Suprapubic skin (tissue), 4 donors: ENCODE data around the gene CLEC2D. TPM values are rescaled to one million over a fixed set of nuclear protein-coding genes. Genes with fewer than 3 reads are reported as not detected.

Source experiments
- DNase-seq, 2 donors: peaks; one replicate each; pipeline ENCODE4 v3.0.0-alpha.2; 2019; ENCODE audit warnings: low spot score in 2 of 2
- H3K27ac ChIP-seq: fragments of 200-600 bp; sonication (generic); one replicate; pipeline ENCODE4 v1.5.1; 2019
- H3K27me3 ChIP-seq: fragments of 200-600 bp; sonication (generic); one replicate; pipeline ENCODE4 v1.5.1; 2019
- H3K36me3 ChIP-seq: fragments of 200-600 bp; sonication (generic); one replicate; pipeline ENCODE4 v1.5.1; 2019
- H3K4me1 ChIP-seq: fragments of 200-600 bp; sonication (generic); one replicate; pipeline ENCODE4 v1.5.1; 2019
- H3K4me3 ChIP-seq: fragments of 200-600 bp; sonication (generic); one replicate; pipeline ENCODE4 v1.5.1; 2019; ENCODE audit warnings: mild to moderate bottlenecking
- H3K9me3 ChIP-seq: fragments of 200-600 bp; sonication (generic); one replicate; pipeline ENCODE4 v1.5.1; 2019
- CTCF ChIP-seq, 2 donors: fragments of 200-600 bp in 1 of 2; fragments of 450-650 bp in 1 of 2; sonication (generic) in 1 of 2; IDR thresholded peaks; one replicate each; pipeline ENCODE4 v1.5.1; 2016 to 2019; ENCODE audit warnings: antibody characterized with exemption in 2 of 2, mild to moderate bottlenecking in 1 of 2, moderate library complexity in 1 of 2
- EP300 ChIP-seq: sonication (generic); formaldehyde crosslinking; IDR thresholded peaks from one replicate; pipeline ENCODE4 v1.6.1; 2017; ENCODE audit warnings: antibody characterized with exemption
- POLR2A ChIP-seq, 2 donors: fragments of 450-650 bp; IDR thresholded peaks; one replicate each; pipeline ENCODE4 v1.6.1; 2017; ENCODE audit warnings: antibody characterized with exemption in 2 of 2, mild to moderate bottlenecking in 2 of 2, moderate library complexity in 2 of 2
- POLR2AphosphoS5 ChIP-seq, 3 donors: sonication (generic); formaldehyde crosslinking; IDR thresholded peaks; one replicate each; pipeline ENCODE4 v1.6.1; 2017; ENCODE audit warnings: antibody characterized with exemption in 3 of 3
- WGBS: methylation state at CpG from one replicate; pipeline ENCODE4 v1.1.5; 2018; 5-methylcytosine and 5-hydroxymethylcytosine counted together
- total RNA-seq, 4 donors: library from RNA; depleted of rRNA; stranded (reverse); fragments of >200 nt; gene quantifications; one replicate each; pipeline ENCODE4 v1.1.0, GENCODE V29; 2016

The CLEC2D gene
- total RNA-seq, 4 donors from 2014 or later: 2.3 to 12.2 (median 5.0) TPM

- Histone ChIP-seq H3K4me1 (no peaks in the 10 kb centered on the region), H3K4me3 (no peak overlapping the region), H3K36me3 (no peaks in the 10 kb centered on the region), H3K9me3 (no peaks in the 10 kb centered on the region), H3K27me3 (no peaks in the 10 kb centered on the region), H3K27ac (no peak overlapping the region)
- DNase-seq: no peak
- TF ChIP-seq EP300 (no peak), POLR2AphosphoS5 (IDR thresholded peaks at IDR 0.05) (no peak), CTCF (IDR thresholded peaks at IDR 0.05) (peak; percentile 58 to 62), POLR2A (IDR thresholded peaks at IDR 0.05) (no peak)
- WGBS: 31% methylated on average over 2 of the region's 2 CpGs
Observed at GRCh38 chr12:9634177-9634803, 35.2 kb upstream of the CLEC2D start.

- H3K27ac ChIP-seq: no peak overlapping the region
- no peak for TF ChIP-seq POLR2AphosphoS5 (IDR thresholded peaks at IDR 0.05)
- no peak for TF ChIP-seq POLR2A (IDR thresholded peaks at IDR 0.05)
- TF ChIP-seq EP300: no peak
- TF ChIP-seq CTCF (IDR thresholded peaks at IDR 0.05): no peak
- WGBS: 62% methylated on average over 2 of the region's 2 CpGs
- no peaks in the 10 kb centered on the region for H3K4me1 ChIP-seq
- H3K36me3 ChIP-seq: no peaks in the 10 kb centered on the region
- DNase-seq: no peak
- no peaks in the 10 kb centered on the region for H3K27me3 ChIP-seq
- H3K9me3 ChIP-seq: no peaks in the 10 kb centered on the region
- H3K4me3 ChIP-seq: no peak overlapping the region
Observed at GRCh38 chr12:9634969-9635754, 34.4 kb upstream of the CLEC2D start.

- Histone ChIP-seq H3K27me3 (no peaks in the 10 kb centered on the region), H3K27ac (no peak overlapping the region), H3K4me1 (no peaks in the 10 kb centered on the region), H3K36me3 (no peaks in the 10 kb centered on the region), H3K9me3 (no peaks in the 10 kb centered on the region), H3K4me3 (no peak overlapping the region)
- no peak for DNase-seq
- 90% methylated on average over 4 of the region's 4 CpGs for WGBS
- TF ChIP-seq POLR2A (IDR thresholded peaks at IDR 0.05) (no peak), CTCF (IDR thresholded peaks at IDR 0.05) (no peak), POLR2AphosphoS5 (IDR thresholded peaks at IDR 0.05) (no peak), EP300 (no peak)
Observed at GRCh38 chr12:9636150-9636850, 33.2 kb upstream of the CLEC2D start.

GRCh38 chr12:9636851-9637206 lies 32.7 kb upstream of the CLEC2D start:
- DNase-seq: no peak
- H3K4me1 ChIP-seq: no peaks in the 10 kb centered on the region
- TF ChIP-seq EP300 (no peak), POLR2AphosphoS5 (IDR thresholded peaks at IDR 0.05) (no peak), POLR2A (IDR thresholded peaks at IDR 0.05) (no peak), CTCF (IDR thresholded peaks at IDR 0.05) (no peak)
- H3K4me3 ChIP-seq: no peak overlapping the region
- 93% methylated on average over 5 of the region's 5 CpGs for WGBS
- no peak overlapping the region for H3K27ac ChIP-seq
- H3K27me3 ChIP-seq: no peaks in the 10 kb centered on the region
- H3K36me3 ChIP-seq: no peaks in the 10 kb centered on the region
- H3K9me3 ChIP-seq: no peaks in the 10 kb centered on the region

GRCh38 chr12:9640024-9640423 lies 29.5 kb upstream of the CLEC2D start:
- Histone ChIP-seq H3K27ac (no peak overlapping the region), H3K27me3 (no peaks in the 10 kb centered on the region), H3K4me3 (no peak overlapping the region), H3K9me3 (no peaks in the 10 kb centered on the region), H3K4me1 (no peaks in the 10 kb centered on the region), H3K36me3 (no peaks in the 10 kb centered on the region)
- WGBS: 96% methylated on average over 2 of the region's 2 CpGs
- TF ChIP-seq POLR2A (IDR thresholded peaks at IDR 0.05) (no peak), EP300 (no peak), CTCF (IDR thresholded peaks at IDR 0.05) (no peak), POLR2AphosphoS5 (IDR thresholded peaks at IDR 0.05) (no peak)
- no peak for DNase-seq
